Endothelial cell of umbilical vein (primary cell): ENCODE data around the gene SORCS2. TPM values are rescaled to one million over a fixed set of nuclear protein-coding genes. Genes with fewer than 3 reads are reported as not detected.

ENCODE experiments used
- BruUV-seq: library from RNA; stranded (reverse); fragments of 400-500 nt; replicated peaks from 2 replicates; lab custom pipeline; 2021; lab: Mats Ljungman, UMichigan
- CTCF ChIA-PET: fragments of 300-600, 350-600 bp; sonication (Branson Sonifier 250); formaldehyde crosslinking; loops from one replicate; lab custom pipeline; 2021; ENCODE audit warnings: antibody characterized with exemption, inconsistent platforms; lab: Charles Lee
- POLR2A ChIA-PET: fragments of 300-600, 350-600 bp; sonication (Branson Sonifier 250); formaldehyde crosslinking; loops from one replicate; lab custom pipeline; 2021; ENCODE audit warnings: antibody characterized with exemption, inconsistent platforms; lab: Charles Lee
- DNase-seq: peaks from one replicate; pipeline ENCODE4 v3.0.0-alpha.2; 2011; ENCODE audit warnings: low read depth, low spot score
- FAIRE-seq: peaks from 2 replicates; lab custom pipeline; 2011; peaks lifted over from hg19 to GRCh38; lab: Jason Lieb, UNC
- H2AFZ ChIP-seq: 2 replicates; pipeline ENCODE4 v1.6.0; 2012; ENCODE audit warnings: low read depth, low read length, control low read depth, inconsistent platforms
- H3K27ac ChIP-seq: 2 replicates; pipeline ENCODE4 v1.5.1; 2011; ENCODE audit warnings: low read depth, mild to moderate bottlenecking, control low read depth, low read length, moderate library complexity; ENCODE audit not compliant: insufficient read depth
- H3K27me3 ChIP-seq, 2 experiments: 2 replicates each; pipeline versions ENCODE4 v1.6.0 to v1.6.1; 2011; ENCODE audit warnings: low read length in 2 of 2, mixed read lengths in 1 of 2; ENCODE audit not compliant: control insufficient read depth in 2 of 2, insufficient read depth in 2 of 2
- H3K36me3 ChIP-seq, 2 experiments: 2 replicates in 1 of 2; 3 replicates in 1 of 2; pipeline ENCODE4 v1.5.1; 2011; ENCODE audit warnings: low read length in 2 of 2, mild to moderate bottlenecking in 1 of 2, moderate library complexity in 1 of 2; ENCODE audit not compliant: control insufficient read depth in 2 of 2, insufficient read depth in 2 of 2; ENCODE audit errors: extremely low read depth in 1 of 2
- H3K4me1 ChIP-seq: 3 replicates; pipeline ENCODE4 v1.5.1; 2011; ENCODE audit warnings: mild to moderate bottlenecking, low read length; ENCODE audit not compliant: control insufficient read depth, insufficient read depth; ENCODE audit errors: extremely low read depth
- H3K4me2 ChIP-seq: 2 replicates; pipeline ENCODE4 v1.6.1; 2011; ENCODE audit warnings: low read length, control low read depth, mixed read lengths; ENCODE audit not compliant: insufficient read depth
- H3K4me3 ChIP-seq, 3 experiments: fragments of 200-600 bp in 1 of 3; sonication (generic), shearing (Covaris generic) in 1 of 3; replicated peaks in 1 of 3; 2 replicates each; pipeline ENCODE4 v1.5.1; 2011 to 2016; ENCODE audit warnings: control low read depth in 3 of 3, low read length in 3 of 3, mild to moderate bottlenecking in 2 of 3, inconsistent platforms in 1 of 3, low read depth in 1 of 3, moderate library complexity in 1 of 3; ENCODE audit not compliant: insufficient read depth in 1 of 3
- H3K79me2 ChIP-seq: 2 replicates; pipeline ENCODE4 v1.6.0; 2012; ENCODE audit warnings: low read length, inconsistent platforms; ENCODE audit not compliant: control insufficient read depth, insufficient read depth
- H3K9ac ChIP-seq: replicated peaks from 2 replicates; pipeline ENCODE3; 2011; ENCODE audit warnings: low read length, control low read depth; ENCODE audit not compliant: insufficient read depth; ENCODE audit errors: extremely low read depth
- H3K9me1 ChIP-seq: replicated peaks from 3 replicates; pipeline ENCODE4 v1.6.0; 2011; ENCODE audit warnings: mild to moderate bottlenecking, low read length; ENCODE audit not compliant: control insufficient read depth, insufficient read depth; ENCODE audit errors: extremely low read depth
- H3K9me3 ChIP-seq: replicated peaks from 2 replicates; pipeline ENCODE4 v1.5.1; 2012; ENCODE audit warnings: low read length, inconsistent platforms; ENCODE audit not compliant: control insufficient read depth, insufficient read depth
- H4K20me1 ChIP-seq: replicated peaks from 2 replicates; pipeline ENCODE3; 2011; ENCODE audit warnings: mild to moderate bottlenecking, low read length; ENCODE audit not compliant: control insufficient read depth, insufficient read depth; ENCODE audit errors: extremely low read depth
- EZH2 ChIP-seq: IDR thresholded peaks from 2 replicates; pipeline ENCODE4 v1.6.1; 2012; ENCODE audit warnings: borderline replicate concordance, low read depth, mild to moderate bottlenecking, moderate library complexity, low read length, inconsistent platforms; ENCODE audit not compliant: severe bottlenecking
- FOS ChIP-seq: IDR thresholded peaks from 2 replicates; pipeline ENCODE4 v1.6.1; 2011; ENCODE audit warnings: mild to moderate bottlenecking, low read length, moderate library complexity, borderline replicate concordance; ENCODE audit not compliant: insufficient read depth
- GATA2 ChIP-seq: IDR thresholded peaks from 2 replicates; pipeline ENCODE4 v1.7.0; 2011; ENCODE audit warnings: low read depth, mild to moderate bottlenecking, moderate library complexity, mixed read lengths, low read length; ENCODE audit not compliant: insufficient read length, insufficient read depth
- JUN ChIP-seq: IDR thresholded peaks from 2 replicates; pipeline ENCODE4 v1.6.1; 2011; ENCODE audit warnings: borderline replicate concordance, low read depth; ENCODE audit not compliant: insufficient read length, insufficient read depth
- MYC ChIP-seq: IDR thresholded peaks from one replicate; pipeline ENCODE4 v1.6.1; 2011; ENCODE audit warnings: mild to moderate bottlenecking, low read depth, low read length
- POLR2A ChIP-seq: IDR thresholded peaks from 2 replicates; pipeline ENCODE4 v1.6.1; 2012; ENCODE audit warnings: low read depth, mild to moderate bottlenecking, control low read depth, low read length
- POLR2AphosphoS5 ChIP-seq: IDR thresholded peaks from 2 replicates; pipeline ENCODE4 v1.6.1; 2012; ENCODE audit warnings: low read depth, mild to moderate bottlenecking, control low read depth, low read length, moderate library complexity; ENCODE audit not compliant: insufficient read depth
- dilution Hi-C: fragments of 300-500 bp; cut with MboI; formaldehyde crosslinking; loops from one replicate; pipeline ENCODE4 v1.15.0; 2019; ENCODE audit warnings: low sequenced_read_pairs; ENCODE audit not compliant: extremely low pct_ligation_motif_present
- intact Hi-C: fragments of 100-400 bp; cut with micrococcal nuclease; formaldehyde crosslinking; loops from one replicate; pipeline ENCODE4 v1.10.0; 2022
- polyA plus RNA-seq, 4 experiments: library from polyadenylated mRNA; depleted of rRNA in 3 of 4; stranded (reverse) in 3 of 4; unstranded in 1 of 4; fragments of >200 nt; gene quantifications; 2 replicates each; pipeline versions ENCODE4 v1.2.1 to v1.2.3, GENCODE V29; 2011 to 2012; ENCODE audit warnings: missing spikeins in 1 of 4
- total RNA-seq: library from RNA; stranded (reverse); gene quantifications from 2 replicates; pipeline ENCODE4 v1.2.3, GENCODE V29; 2021
- TF ChIP-seq, protein P1 (sequence below): IDR thresholded peaks from 2 replicates; pipeline ENCODE4 v1.6.1; 2011; ENCODE audit not compliant: insufficient read depth, insufficient read length
- TF ChIP-seq, protein P2 (sequence below), 2 donors: IDR thresholded peaks; 1 replicate in 1 of 2; 2 replicates in 1 of 2; pipeline ENCODE4 v1.5.1; 2011; ENCODE audit warnings: low read length in 2 of 2, mild to moderate bottlenecking in 2 of 2, moderate library complexity in 2 of 2, control low read depth in 1 of 2, inconsistent platforms in 1 of 2, low read depth in 1 of 2; ENCODE audit not compliant: insufficient read depth in 1 of 2; ENCODE audit errors: extremely low read depth in 1 of 2

Gene SORCS2
- total and polyA plus RNA-seq, 2 donors (not counting 3 experiments of a cell fraction or from before 2014, with no cell fraction given), result not detected

DNA sequence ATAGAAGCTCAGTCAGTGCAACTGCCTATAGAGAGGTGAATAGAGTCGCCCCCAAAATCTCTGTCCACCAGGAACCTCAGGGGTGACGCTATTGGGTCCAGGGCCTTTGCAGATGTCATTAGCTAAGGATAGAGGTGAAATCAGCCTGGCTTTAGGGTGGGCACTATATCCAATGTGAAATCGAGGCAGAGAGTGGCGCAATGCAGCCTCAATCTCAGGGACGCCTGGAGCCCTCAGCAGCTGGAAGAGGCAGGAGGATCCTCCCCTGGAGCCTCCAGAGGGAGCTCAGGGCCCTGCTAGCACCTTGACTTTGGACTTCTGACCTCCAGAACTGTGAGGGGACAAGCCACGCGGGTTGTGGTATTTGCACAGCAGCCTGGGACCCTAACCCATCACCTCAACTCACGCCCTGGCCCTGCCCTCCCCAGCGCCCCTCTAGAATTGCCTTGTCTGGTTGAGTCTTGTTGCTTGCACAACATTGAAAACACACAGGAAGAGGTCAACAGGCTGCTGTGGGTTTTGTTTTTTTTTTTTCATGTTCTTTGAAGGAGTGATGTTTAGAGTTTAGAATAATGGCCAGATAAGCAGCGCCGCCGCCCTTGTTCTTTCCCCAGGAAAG is 331.8 kb downstream of the SORCS2 start:
- no peak for FAIRE-seq
- no peak overlapping the region for H3K4me3 ChIP-seq
- H4K20me1 ChIP-seq, result no peaks in the 10 kb centered on the region
- POLR2A ChIA-PET, result no interaction called here
- dilution Hi-C loops (no loop called here), intact Hi-C loops (loop anchor here (10.0 kb wide), 1 partner anchor 191 kb away; no protein-coding TSS in a partner anchor)
- DNase-seq, result no peak
- H3K4me1 ChIP-seq, result no peaks in the 10 kb centered on the region
- no peaks in the 10 kb centered on the region for H3K79me2 ChIP-seq
- BruUV-seq, result no TSS peak
- no peak overlapping the region for H3K4me2 ChIP-seq
- TF ChIP-seq, protein P1, sequence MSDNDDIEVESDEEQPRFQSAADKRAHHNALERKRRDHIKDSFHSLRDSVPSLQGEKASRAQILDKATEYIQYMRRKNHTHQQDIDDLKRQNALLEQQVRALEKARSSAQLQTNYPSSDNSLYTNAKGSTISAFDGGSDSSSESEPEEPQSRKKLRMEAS, result no peak
- no peak for TF ChIP-seq EZH2
- no peak for TF ChIP-seq POLR2A
- TF ChIP-seq, protein P2, sequence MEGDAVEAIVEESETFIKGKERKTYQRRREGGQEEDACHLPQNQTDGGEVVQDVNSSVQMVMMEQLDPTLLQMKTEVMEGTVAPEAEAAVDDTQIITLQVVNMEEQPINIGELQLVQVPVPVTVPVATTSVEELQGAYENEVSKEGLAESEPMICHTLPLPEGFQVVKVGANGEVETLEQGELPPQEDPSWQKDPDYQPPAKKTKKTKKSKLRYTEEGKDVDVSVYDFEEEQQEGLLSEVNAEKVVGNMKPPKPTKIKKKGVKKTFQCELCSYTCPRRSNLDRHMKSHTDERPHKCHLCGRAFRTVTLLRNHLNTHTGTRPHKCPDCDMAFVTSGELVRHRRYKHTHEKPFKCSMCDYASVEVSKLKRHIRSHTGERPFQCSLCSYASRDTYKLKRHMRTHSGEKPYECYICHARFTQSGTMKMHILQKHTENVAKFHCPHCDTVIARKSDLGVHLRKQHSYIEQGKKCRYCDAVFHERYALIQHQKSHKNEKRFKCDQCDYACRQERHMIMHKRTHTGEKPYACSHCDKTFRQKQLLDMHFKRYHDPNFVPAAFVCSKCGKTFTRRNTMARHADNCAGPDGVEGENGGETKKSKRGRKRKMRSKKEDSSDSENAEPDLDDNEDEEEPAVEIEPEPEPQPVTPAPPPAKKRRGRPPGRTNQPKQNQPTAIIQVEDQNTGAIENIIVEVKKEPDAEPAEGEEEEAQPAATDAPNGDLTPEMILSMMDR (IDR thresholded peaks at IDR 0.05; ENCODE audit: extremely low read depth in 1 of 2, insufficient read depth in 1 of 2, low read depth in 1 of 2, low read length in 2 of 2), result no peak
- no peak for TF ChIP-seq MYC
- no peak for TF ChIP-seq POLR2AphosphoS5
- no peak for TF ChIP-seq FOS
- TF ChIP-seq JUN, result no peak
- TF ChIP-seq GATA2, result no peak
- no peak overlapping the region for H2AFZ ChIP-seq
- no peak overlapping the region for H3K27ac ChIP-seq
- no peaks in the 10 kb centered on the region for H3K9me3 ChIP-seq
- CTCF ChIA-PET, result no interaction called here
- H3K9me1 ChIP-seq, result no peaks in the 10 kb centered on the region
- H3K27me3 ChIP-seq, result no peaks in the 10 kb centered on the region
- H3K9ac ChIP-seq, result no peak overlapping the region
- H3K36me3 ChIP-seq, result no peaks in the 10 kb centered on the region
